LNCAP (cell line): Measurements from ENCODE around the gene NUDCD3.

ENCODE experiments used
- TF ChIP-seq, protein P1 (sequence below): fragments of 450-650 bp; IDR thresholded peaks from 2 replicates; pipeline ENCODE4 v1.5.1; 2017; ENCODE audit warnings: mild to moderate bottlenecking

NUDCD3 gene

DNA sequence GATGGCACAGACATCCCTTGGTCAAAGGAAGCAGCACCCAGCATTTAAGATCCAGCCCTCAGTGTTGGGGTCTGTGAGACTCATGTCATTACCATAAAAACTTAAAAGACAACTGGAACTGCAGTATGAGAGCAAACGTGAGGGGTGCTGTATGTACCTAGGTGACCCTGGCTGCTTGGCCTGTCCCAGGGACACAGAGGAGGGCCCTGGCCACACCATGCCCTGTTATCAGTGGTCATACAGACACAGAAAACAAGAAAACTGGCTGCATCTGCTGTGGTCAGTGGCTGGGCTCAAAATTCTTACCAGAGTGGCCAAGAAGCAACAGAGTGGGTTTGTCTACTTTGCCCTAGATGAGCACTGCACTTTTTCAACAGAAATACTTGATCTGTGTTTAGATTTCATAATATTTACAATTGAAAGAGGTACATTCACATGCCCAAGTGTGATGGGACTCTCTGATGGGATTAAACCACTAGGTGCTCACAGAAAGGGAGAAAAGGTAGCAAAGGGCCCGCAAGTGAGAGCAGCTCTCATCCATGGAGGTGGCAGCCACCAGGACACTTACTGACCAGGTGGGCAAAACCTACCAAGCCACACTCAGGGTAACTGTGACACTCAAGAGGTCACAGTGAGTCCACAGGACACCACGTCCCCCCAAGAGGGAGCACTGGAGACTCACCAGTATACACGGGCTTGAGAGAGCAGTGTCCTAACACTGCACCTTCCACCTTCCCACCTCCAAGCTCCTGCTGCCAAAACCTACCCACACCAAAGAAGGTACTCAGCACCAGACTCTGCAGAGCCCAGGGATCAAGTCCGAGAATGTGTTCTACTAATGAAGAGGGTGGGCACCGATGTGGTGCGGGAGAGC, 97.0 kb downstream of the NUDCD3 start:
- TF ChIP-seq, protein P1, sequence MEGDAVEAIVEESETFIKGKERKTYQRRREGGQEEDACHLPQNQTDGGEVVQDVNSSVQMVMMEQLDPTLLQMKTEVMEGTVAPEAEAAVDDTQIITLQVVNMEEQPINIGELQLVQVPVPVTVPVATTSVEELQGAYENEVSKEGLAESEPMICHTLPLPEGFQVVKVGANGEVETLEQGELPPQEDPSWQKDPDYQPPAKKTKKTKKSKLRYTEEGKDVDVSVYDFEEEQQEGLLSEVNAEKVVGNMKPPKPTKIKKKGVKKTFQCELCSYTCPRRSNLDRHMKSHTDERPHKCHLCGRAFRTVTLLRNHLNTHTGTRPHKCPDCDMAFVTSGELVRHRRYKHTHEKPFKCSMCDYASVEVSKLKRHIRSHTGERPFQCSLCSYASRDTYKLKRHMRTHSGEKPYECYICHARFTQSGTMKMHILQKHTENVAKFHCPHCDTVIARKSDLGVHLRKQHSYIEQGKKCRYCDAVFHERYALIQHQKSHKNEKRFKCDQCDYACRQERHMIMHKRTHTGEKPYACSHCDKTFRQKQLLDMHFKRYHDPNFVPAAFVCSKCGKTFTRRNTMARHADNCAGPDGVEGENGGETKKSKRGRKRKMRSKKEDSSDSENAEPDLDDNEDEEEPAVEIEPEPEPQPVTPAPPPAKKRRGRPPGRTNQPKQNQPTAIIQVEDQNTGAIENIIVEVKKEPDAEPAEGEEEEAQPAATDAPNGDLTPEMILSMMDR, result no peak

DNA sequence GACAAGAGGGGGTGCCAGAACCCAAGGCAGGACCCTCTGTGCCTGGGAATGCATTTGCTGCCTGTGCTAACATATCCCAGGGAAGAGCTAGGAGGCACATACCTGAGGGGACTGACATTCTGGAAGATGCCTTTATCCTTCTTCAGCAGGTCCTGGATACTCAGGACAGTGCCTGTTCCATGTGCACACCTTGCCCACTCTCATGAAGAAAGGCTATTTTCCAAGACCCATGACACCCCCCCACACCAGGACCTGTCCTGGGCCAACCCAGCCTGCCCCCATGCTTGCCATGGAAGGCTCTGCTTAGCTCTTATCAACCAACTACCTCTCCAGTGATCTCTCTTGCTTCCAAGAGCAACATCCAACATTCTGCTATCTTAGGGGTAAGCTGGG, 97.8 kb downstream of the NUDCD3 start:
- TF ChIP-seq, protein P1, result no peak

DNA sequence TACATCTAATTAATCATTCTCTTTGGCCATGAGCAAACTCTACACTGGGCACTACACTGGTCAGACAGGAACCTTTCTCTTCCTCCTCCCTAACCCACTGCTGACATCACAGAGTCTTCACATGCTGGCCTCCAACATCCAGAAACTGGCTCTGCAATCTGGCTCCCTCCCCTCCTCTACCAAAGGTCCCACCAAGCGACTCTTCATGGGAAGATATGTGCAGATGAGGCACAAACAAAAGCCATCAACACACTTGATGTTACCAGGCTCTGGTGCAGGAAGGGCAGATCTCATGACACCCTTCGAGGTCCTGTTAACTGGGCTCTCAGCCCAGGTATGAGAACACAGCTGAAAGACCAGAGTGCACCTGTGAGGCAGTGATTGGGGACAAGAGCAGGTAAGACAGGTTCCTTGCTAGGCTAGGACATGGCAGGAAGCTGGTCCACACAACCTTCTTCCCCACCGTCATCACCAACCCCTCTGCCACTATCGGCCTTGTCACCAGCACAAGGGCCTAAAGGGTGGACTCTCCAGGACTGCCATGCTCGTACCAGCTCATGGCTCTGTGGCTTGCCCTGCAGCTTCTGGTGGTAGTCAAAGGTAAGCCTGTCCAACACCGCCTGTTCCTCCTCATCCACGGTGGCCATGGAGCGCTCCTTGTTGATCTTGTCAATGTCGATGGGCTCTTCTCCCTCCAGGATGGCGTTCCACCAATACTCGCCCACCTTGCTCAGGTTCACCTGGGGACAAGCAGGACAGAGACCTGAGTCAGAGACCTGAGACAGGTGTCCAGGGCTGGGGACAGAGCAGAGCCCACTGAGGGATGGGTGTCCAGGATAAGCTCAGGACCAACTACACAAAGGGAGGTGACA, 98.5 kb downstream of the NUDCD3 start:
- TF ChIP-seq, protein P1, result no peak

DNA sequence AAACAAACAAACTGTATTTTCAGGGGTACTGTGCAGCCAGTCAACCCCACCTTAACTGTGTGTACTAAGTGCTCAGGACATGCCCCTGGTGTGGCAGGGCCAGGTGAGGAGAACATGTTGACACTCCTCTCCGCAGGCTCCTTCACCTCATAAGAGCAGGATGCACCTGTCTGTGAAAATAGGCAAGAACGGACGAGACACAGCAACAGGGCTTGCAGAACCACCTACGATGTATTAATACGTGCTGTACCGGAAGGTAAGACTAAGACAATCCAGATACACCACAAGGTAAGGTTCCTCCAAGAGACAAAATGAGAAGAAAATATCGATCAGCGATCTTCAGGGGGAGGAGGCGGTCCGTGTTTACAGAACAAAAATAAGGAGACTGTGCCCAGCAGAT, 99.3 kb downstream of the NUDCD3 start:
- TF ChIP-seq, protein P1, result no peak

DNA sequence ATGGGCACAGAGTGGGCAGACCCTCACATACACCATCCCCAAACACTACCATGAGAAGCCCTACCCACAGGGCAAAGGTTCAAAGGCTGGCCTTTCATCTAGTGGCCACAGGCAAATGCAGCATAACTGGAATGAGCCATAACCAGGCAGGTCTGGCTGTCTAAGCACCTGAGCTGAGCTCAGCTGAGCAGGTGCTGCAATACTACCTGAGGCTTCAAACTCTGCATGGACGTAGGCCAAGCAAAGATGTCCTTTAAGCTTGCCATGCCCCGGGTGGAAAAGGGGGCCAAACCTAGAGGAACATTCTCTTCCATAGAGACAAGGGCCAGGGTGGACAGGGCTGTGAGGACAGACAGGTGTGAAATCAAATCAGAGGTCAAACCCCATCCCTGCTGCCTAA, 99.8 kb downstream of the NUDCD3 start:
- TF ChIP-seq, protein P1, result no peak

DNA sequence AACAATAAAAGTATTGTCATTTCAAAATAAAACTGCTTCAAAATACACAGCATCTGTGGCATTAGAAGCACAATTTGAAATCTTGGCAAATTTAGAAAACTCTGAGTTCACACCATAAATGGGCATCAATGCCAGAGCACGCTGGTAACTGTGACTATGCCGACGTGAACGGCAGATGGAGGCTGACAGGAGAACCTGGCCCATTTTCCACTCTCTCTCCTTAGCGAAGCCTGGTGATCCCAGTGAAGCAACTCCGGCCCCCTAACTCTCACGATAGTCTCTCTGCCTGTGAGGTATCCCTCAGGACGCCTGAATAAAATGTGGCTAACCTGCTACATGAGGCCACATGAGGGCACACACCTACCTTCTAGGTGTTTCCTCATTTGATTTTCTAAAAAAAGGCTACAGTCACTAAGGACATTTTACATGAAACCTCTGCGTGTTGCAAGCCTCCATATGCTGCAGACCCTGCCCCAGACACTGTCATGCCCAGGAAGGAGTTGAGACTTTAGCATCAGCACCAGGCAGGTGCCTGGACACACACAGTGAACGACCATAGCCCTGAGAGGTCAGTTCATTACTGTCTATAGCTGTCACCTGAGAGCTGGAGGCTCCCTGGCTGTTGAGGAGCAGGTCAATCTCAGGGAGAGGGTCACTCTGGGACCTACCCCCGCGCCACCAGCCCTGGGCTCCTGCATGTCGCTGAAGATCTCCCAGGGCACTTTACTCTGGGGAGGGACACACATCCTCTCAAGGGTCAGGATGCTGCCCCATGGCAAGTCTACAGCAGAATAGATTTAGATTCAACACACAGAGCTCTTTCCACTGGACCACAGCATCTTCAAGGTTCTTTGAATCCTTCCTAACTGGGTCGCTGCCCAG, 102.1 kb downstream of the NUDCD3 start:
- TF ChIP-seq, protein P1, result no peak

DNA sequence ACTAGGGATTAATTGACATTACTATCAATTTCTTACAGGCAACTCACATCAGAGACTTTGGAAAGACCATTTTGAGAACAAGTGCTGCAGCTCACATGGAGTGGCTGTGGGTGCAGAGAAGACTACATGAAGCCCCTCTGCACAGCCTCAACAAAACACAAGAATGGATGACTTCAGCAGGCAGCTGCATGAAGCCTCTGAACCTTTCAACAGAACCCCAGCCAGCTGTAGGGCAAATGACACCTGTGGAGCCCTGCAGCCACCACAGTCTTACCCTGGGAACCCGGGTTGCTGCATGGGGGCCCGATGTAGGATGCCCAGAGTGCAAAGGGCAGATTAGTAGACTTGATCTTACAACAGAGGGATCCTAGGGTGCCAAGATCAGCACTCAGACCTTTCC, 103.1 kb downstream of the NUDCD3 start:
- TF ChIP-seq, protein P1, result no peak
